Uterus (tissue), 4 donors: ENCODE data around the gene CD28. TPM values are rescaled to one million over a fixed set of nuclear protein-coding genes. Genes with fewer than 3 reads are reported as not detected.

Experiments
- DNase-seq, 2 donors: peaks; one replicate each; pipeline ENCODE4 v3.0.0-alpha.2; 2019 to 2020
- H3K27ac ChIP-seq, 2 donors: fragments of 200-600 bp; sonication (generic); 1 replicate in 1 of 2; 2 replicates in 1 of 2; pipeline ENCODE4 v1.5.1; 2016 to 2018
- H3K27me3 ChIP-seq, 2 donors: fragments of 200-600 bp; sonication (generic); one replicate each; pipeline ENCODE4 v1.5.1; 2018 to 2019; ENCODE audit warnings: control low read depth in 1 of 2
- H3K36me3 ChIP-seq, 2 donors: fragments of 200-600 bp; sonication (generic); one replicate each; pipeline ENCODE4 v1.5.1; 2019; ENCODE audit warnings: control low read depth in 1 of 2
- H3K4me1 ChIP-seq, 2 donors: fragments of 200-600 bp; sonication (generic); one replicate each; pipeline ENCODE4 v1.5.1; 2018 to 2019; ENCODE audit warnings: control low read depth in 1 of 2
- H3K4me3 ChIP-seq, 2 donors: fragments of 200-600 bp; sonication (generic); 1 replicate in 1 of 2; 2 replicates in 1 of 2; pipeline ENCODE4 v1.5.1; 2018 to 2019; ENCODE audit warnings: mild to moderate bottlenecking in 1 of 2
- H3K9me3 ChIP-seq, 2 donors: fragments of 200-600 bp; sonication (generic); one replicate each; pipeline ENCODE4 v1.5.1; 2019; ENCODE audit warnings: control low read depth in 1 of 2
- POLR2A ChIP-seq, 2 donors: fragments of 450-650 bp; IDR thresholded peaks; one replicate each; pipeline ENCODE4 v1.6.1; 2016; ENCODE audit warnings: antibody characterized with exemption in 2 of 2, mild to moderate bottlenecking in 1 of 2, moderate library complexity in 1 of 2
- intact Hi-C: fragments of 100-400 bp; cut with DNase I; formaldehyde crosslinking; loops from one replicate; pipeline ENCODE4 v1.15.1; 2023; ENCODE audit warnings: low total_unique reads
- total RNA-seq, 4 donors: library from RNA; depleted of rRNA in 3 of 4; stranded (reverse); fragments of >200 nt in 3 of 4; gene quantifications; one replicate each; pipeline versions ENCODE4 v1.1.0 to v1.2.4, GENCODE V29; 2014 to 2023
- TF ChIP-seq, protein P1 (sequence below), 4 experiments: fragments of 200-600 bp in 2 of 4; fragments of 450-650 bp in 2 of 4; sonication (generic) in 2 of 4; IDR thresholded peaks; one replicate each; pipeline ENCODE4 v1.5.1; 2016 to 2019; ENCODE audit warnings: antibody characterized with exemption in 4 of 4, mild to moderate bottlenecking in 2 of 4, moderate library complexity in 1 of 4
- donor health status: DM: yes; HTN: yes; CAD: no.

The CD28 gene
- total RNA-seq, 4 donors from 2014 or later: 0.49 to 7.4 (median 1.5) TPM; not detected in 1

DNA sequence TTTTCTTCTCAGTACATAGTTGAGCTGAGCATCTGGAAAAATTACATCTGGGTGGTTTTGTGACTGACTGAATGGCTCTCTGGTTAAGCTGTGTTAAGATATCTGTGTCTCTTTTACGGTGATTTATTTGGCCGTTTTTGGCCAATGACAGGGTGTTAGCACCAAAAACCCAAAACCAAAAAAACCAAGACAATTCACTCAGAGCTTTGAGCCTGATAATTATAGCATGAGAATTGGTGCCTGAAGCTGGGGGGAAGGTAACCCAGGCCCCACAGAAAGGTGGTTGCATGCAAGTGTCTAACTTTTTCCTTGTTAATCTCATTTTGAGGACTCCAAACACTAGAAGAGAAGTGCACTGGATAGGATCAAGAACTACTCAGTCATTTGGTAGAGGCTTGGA is 4.5 kb downstream of the CD28 start:
- Histone ChIP-seq H3K36me3 (no peaks in the 10 kb centered on the region), H3K4me1 (no peaks in the 10 kb centered on the region), H3K27me3 (no peaks in the 10 kb centered on the region), H3K27ac (no peak overlapping the region), H3K9me3 (no peaks in the 10 kb centered on the region), H3K4me3 (no peak overlapping the region)
- intact Hi-C loops: no loop called here
- DNase-seq: no peak
- TF ChIP-seq, protein P1, sequence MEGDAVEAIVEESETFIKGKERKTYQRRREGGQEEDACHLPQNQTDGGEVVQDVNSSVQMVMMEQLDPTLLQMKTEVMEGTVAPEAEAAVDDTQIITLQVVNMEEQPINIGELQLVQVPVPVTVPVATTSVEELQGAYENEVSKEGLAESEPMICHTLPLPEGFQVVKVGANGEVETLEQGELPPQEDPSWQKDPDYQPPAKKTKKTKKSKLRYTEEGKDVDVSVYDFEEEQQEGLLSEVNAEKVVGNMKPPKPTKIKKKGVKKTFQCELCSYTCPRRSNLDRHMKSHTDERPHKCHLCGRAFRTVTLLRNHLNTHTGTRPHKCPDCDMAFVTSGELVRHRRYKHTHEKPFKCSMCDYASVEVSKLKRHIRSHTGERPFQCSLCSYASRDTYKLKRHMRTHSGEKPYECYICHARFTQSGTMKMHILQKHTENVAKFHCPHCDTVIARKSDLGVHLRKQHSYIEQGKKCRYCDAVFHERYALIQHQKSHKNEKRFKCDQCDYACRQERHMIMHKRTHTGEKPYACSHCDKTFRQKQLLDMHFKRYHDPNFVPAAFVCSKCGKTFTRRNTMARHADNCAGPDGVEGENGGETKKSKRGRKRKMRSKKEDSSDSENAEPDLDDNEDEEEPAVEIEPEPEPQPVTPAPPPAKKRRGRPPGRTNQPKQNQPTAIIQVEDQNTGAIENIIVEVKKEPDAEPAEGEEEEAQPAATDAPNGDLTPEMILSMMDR (IDR thresholded peaks at IDR 0.05): no peak
- TF ChIP-seq POLR2A (IDR thresholded peaks at IDR 0.05): no peak

DNA sequence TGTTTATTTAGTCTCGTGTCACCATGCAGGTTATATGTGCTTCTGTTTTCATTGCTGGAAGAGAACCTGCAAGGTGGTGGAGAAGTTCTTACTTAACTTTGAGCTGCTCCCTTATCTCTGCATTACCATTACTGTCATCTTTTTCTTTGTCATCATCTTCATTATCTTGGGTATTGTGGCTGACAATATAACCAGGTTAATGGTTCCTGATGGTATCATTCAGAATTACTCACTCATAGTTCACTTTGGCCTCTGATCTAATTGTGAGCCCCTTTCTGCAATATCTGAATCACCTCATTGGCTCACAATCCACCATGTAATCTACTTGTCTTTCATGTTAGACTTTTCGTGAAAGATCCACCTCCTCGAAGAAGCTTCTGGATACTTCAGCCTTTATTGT is 5.0 kb downstream of the CD28 start:
- H3K36me3 ChIP-seq: no peaks in the 10 kb centered on the region
- H3K4me1 ChIP-seq: no peaks in the 10 kb centered on the region
- no peak overlapping the region for H3K4me3 ChIP-seq
- DNase-seq: no peak
- no peak overlapping the region for H3K27ac ChIP-seq
- no peak for TF ChIP-seq POLR2A (IDR thresholded peaks at IDR 0.05)
- TF ChIP-seq, protein P1 (IDR thresholded peaks at IDR 0.05): no peak
- H3K27me3 ChIP-seq: no peaks in the 10 kb centered on the region
- H3K9me3 ChIP-seq: no peaks in the 10 kb centered on the region
- intact Hi-C loops: no loop called here

DNA sequence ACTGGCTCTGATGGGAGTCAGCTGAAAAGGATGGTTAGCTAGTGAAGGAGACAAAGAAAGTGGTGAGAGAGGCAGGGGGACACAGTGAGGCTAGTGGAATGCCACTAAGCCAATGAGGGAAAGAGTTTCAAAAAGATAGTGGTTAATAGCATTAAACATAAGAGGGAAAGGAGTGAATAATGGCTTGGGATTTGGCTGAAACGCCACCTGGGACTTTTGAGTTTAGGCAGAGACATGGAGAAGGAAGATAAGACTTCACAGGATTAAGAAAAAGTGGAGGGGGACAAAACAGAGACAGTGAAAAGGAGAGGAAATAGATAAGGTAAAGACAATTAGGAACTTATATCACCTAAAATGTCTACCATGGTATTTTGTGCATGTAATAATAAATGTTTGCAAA is 6.9 kb downstream of the CD28 start:
- no peaks in the 10 kb centered on the region for H3K9me3 ChIP-seq
- no peak for DNase-seq
- H3K36me3 ChIP-seq: no peaks in the 10 kb centered on the region
- intact Hi-C loops: no loop called here
- no peak overlapping the region for H3K27ac ChIP-seq
- H3K27me3 ChIP-seq: no peaks in the 10 kb centered on the region
- no peak overlapping the region for H3K4me3 ChIP-seq
- no peaks in the 10 kb centered on the region for H3K4me1 ChIP-seq
- TF ChIP-seq POLR2A (IDR thresholded peaks at IDR 0.05): no peak
- TF ChIP-seq, protein P1 (IDR thresholded peaks at IDR 0.05): no peak

DNA sequence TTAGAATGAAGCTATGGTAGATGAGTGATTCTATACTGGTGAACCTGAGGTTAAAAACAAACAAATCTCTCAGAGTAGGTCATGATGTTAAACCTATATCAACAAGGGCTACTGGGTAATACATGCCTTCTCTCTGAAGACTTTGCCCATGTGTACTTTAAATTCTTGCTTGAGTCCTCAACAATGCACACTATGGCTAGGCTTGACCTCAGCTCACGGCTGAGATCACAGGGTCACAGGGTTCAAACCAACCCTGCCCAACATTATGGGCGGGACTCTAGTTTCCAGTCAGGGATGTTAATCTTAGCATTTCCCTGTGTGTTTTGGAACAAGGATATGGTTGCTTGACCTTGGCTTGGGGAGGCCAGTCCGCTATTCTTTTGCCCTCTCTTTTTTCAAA is 7.7 kb downstream of the CD28 start:
- Histone ChIP-seq H3K27ac (peak overlapping the region in 1 of 2 donors; percentile 11), H3K4me1 (no peaks in the 10 kb centered on the region), H3K4me3 (no peak overlapping the region), H3K36me3 (no peaks in the 10 kb centered on the region), H3K9me3 (no peaks in the 10 kb centered on the region), H3K27me3 (no peaks in the 10 kb centered on the region)
- intact Hi-C loops: no loop called here
- peak in 1 of 2 donors; percentile 28 for DNase-seq
- no peak for TF ChIP-seq POLR2A (IDR thresholded peaks at IDR 0.05)
- TF ChIP-seq, protein P1 (IDR thresholded peaks at IDR 0.05): no peak

DNA sequence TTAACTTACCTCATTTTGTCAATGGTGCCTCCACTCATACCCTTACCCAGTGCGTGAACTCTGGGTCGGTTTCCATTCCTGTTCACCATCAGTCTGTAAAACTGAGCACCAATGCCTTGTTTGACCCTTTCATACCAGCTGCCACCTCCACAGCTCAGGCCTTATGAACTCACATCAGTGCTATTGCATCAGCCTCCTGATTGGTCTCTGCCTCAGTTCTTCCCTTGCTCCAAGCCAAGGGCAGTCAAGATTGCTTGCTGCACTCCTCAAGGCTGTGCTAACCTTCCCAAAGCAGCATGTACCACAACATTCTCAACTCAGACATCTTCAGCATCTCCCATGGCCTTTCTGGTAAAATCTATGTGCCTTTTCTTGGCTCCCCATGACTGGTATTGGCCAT is 9.3 kb downstream of the CD28 start:
- intact Hi-C loops: no loop called here
- no peaks in the 10 kb centered on the region for H3K36me3 ChIP-seq
- H3K4me1 ChIP-seq: no peaks in the 10 kb centered on the region
- H3K27ac ChIP-seq: no peak overlapping the region
- H3K4me3 ChIP-seq: no peak overlapping the region
- DNase-seq: no peak
- TF ChIP-seq, protein P1 (IDR thresholded peaks at IDR 0.05): no peak
- no peaks in the 10 kb centered on the region for H3K27me3 ChIP-seq
- no peaks in the 10 kb centered on the region for H3K9me3 ChIP-seq
